Effector CD4-positive, alpha-beta T cell (primary cell): ENCODE data around the gene SSH2.

ENCODE experiments used
- DNase-seq: peaks from one replicate; pipeline ENCODE4 v3.0.0-alpha.2; 2020

Gene SSH2

GRCh38 chr17:29597361-29598172, 332.5 kb downstream of the SSH2 start:
- no peak for DNase-seq

- DNase-seq = no peak
Measured at GRCh38 chr17:29596811-29597210, 333.2 kb downstream of the SSH2 start.

GRCh38 chr17:29595943-29596774, 333.9 kb downstream of the SSH2 start:
- no peak for DNase-seq

GRCh38 chr17:29595107-29595942, 334.7 kb downstream of the SSH2 start:
- no peak for DNase-seq

GRCh38 chr17:29594519-29595090, 335.4 kb downstream of the SSH2 start:
- DNase-seq = no peak

- no peak for DNase-seq
Measured at GRCh38 chr17:29593591-29594518, 336.2 kb downstream of the SSH2 start.

- no peak for DNase-seq
Measured at GRCh38 chr17:29592850-29593551, 337.0 kb downstream of the SSH2 start, which contains the start of gene ANKRD13B. ANKRD13B (plus strand) TSS chr17:29593132; CDS start chr17:29593622, 490 bp downstream.

GRCh38 chr17:29591737-29592608, 338.1 kb downstream of the SSH2 start:
- DNase-seq = peak; percentile 72

- DNase-seq = no peak
Measured at GRCh38 chr17:29591146-29591736, 338.8 kb downstream of the SSH2 start.

- no peak for DNase-seq
Measured at GRCh38 chr17:29590411-29591145, 339.4 kb downstream of the SSH2 start.

GRCh38 chr17:29589524-29590410, 340.3 kb downstream of the SSH2 start, which contains the start of gene GIT1:
GIT1 (minus strand) TSS chr17:29589648; CDS start chr17:29589378, 270 bp downstream.
- DNase-seq = peak; percentile 77

GRCh38 chr17:29588562-29589411, 341.2 kb downstream of the SSH2 start:
- peak; percentile 40 for DNase-seq

- DNase-seq = no peak
Measured at GRCh38 chr17:29588017-29588561, 341.9 kb downstream of the SSH2 start.

GRCh38 chr17:29587591-29587990, 342.4 kb downstream of the SSH2 start:
- no peak for DNase-seq

- no peak for DNase-seq
Measured at GRCh38 chr17:29586676-29587469, 343.2 kb downstream of the SSH2 start.
